Activated T-cell treated with anti-CD3 and anti-CD28 coated beads for 24 hours (primary cell): ENCODE data around the gene COL6A1.

Source experiments
- DNase-seq: peaks from one replicate; pipeline ENCODE4 v3.0.0-alpha.2; 2020; ENCODE audit warnings: low read depth

COL6A1 gene

GRCh38 chr21:46051379-46051770 is 69.8 kb downstream of the COL6A1 start:
- DNase-seq, result no peak

- no peak for DNase-seq
Observed at GRCh38 chr21:46051821-46052675, 70.5 kb downstream of the COL6A1 start.

GRCh38 chr21:46052703-46053651 is 71.4 kb downstream of the COL6A1 start:
- DNase-seq, result peak; percentile 63

GRCh38 chr21:46054031-46054430 is 72.5 kb downstream of the COL6A1 start:
- no peak for DNase-seq

GRCh38 chr21:46054451-46054881 is 72.9 kb downstream of the COL6A1 start:
- DNase-seq, result no peak
